ENCODE results near the gene NCAPH2.

NCAPH2 gene

DNA sequence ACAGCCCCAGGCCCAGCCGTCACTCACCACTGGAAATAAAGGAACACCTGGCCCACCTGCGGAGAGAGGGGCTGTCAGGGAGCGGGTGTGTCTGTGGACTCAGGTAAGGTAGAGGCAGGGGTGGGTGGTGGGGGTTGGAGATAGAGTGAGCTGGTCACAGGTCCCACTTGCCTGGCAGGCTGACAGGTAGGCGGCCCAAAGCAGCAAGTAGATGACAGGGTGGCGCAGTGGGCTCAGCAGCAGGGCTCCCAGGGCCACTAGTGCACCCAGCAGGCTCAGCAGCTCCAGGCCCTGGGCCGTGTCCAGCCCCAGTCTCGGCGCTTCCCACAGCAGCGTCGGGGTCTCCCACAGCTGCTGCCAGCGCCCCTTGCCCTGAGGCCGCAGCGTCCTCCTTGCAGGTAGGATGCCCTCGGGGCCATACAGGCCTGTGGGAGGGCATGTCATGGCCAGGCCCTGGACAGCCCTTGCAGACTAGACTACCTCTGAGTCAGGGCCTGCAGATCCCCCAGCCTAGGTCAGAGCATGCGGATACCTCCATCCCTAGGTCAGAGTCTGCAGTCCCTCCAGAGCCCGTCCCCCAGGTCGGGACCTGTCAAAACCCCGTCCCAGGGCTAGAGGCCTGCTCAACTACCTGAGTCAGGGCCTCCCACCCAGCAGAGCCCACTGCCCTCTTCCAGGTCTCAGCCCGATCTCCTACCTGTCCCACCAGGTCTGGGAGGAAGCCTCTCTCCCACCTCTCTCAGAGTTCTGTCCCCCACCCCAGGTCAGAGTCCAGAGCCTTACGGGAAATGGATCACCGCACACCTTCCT lies 1.2 kb upstream of the NCAPH2 start:
- TF ChIP-seq, protein P1, sequence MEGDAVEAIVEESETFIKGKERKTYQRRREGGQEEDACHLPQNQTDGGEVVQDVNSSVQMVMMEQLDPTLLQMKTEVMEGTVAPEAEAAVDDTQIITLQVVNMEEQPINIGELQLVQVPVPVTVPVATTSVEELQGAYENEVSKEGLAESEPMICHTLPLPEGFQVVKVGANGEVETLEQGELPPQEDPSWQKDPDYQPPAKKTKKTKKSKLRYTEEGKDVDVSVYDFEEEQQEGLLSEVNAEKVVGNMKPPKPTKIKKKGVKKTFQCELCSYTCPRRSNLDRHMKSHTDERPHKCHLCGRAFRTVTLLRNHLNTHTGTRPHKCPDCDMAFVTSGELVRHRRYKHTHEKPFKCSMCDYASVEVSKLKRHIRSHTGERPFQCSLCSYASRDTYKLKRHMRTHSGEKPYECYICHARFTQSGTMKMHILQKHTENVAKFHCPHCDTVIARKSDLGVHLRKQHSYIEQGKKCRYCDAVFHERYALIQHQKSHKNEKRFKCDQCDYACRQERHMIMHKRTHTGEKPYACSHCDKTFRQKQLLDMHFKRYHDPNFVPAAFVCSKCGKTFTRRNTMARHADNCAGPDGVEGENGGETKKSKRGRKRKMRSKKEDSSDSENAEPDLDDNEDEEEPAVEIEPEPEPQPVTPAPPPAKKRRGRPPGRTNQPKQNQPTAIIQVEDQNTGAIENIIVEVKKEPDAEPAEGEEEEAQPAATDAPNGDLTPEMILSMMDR (IDR thresholded peaks at IDR 0.05; ENCODE audit: borderline replicate concordance, control extremely low read depth, extremely low read depth, insufficient read depth, missing control alignments): no peak
- DNase-seq (ENCODE audit: low spot score): no peak
- in situ Hi-C loops (cut with MboI; ENCODE audit: low sequenced_read_pairs, unreplicated experiment): no loop called here

DNA sequence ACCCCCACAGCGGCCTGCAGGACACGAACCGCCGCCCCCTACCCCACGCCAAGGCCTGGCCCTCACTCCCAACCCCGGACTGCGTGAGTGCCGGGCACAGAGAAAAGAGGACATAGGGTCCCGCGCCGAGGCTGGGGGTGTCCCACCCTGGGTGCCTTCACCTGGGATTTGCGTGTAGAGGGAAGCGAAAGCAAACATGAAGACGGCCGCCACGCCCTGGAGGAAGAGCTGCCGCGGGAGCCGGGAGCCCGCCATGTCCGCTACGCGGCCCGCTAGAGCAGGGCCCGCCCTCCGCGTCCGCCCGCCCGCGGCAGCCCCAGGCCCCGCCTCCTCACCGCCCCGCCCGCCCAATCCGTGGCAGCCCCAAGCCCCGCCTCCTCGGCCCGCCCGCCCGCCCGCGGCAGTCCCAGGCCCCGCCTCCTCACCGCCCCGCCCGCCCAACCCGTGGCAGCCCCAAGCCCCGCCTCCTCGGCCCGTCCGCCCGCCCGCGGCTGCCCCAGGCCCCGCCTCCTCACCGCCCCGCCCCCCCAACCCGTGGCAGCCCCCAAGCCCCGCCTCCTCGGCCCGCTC lies 518 bp upstream of the NCAPH2 start, which contains the start of gene LMF2:
TSS of gene LMF2 (minus strand) at position 282 of the 570 bp plus-strand sequence. CDS start at position 255, 27 bp downstream.
- TF ChIP-seq, protein P1 (IDR thresholded peaks at IDR 0.05; ENCODE audit: borderline replicate concordance, control extremely low read depth, extremely low read depth, insufficient read depth, missing control alignments): no peak
- in situ Hi-C loops (cut with MboI; ENCODE audit: low sequenced_read_pairs, unreplicated experiment): no loop called here
- DNase-seq (ENCODE audit: low spot score): peak; percentile 98

DNA sequence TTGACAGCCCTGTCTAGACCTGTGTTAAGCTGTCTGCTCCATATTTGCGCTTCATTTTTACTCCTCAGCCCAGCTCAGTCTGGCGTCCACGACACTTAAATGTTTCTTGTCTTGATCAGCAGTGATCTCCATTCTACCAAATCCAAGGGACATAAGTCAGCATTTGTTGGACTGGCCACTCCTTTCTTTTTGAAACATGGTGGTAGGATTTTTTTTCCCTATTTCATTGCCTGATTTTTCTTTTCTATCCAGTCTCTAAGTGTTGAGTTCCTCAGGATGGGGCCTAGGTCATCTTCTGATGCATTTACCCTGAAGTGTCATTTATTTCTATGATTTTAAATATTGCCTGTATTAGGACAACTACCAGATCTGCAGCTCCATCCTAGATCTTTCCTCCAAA lies 873 bp downstream of the NCAPH2 start:
- in situ Hi-C loops (cut with MboI; ENCODE audit: low sequenced_read_pairs, unreplicated experiment): no loop called here
- DNase-seq (ENCODE audit: low spot score): no peak
- TF ChIP-seq, protein P1 (IDR thresholded peaks at IDR 0.05; ENCODE audit: borderline replicate concordance, control extremely low read depth, extremely low read depth, insufficient read depth, missing control alignments): no peak

DNA sequence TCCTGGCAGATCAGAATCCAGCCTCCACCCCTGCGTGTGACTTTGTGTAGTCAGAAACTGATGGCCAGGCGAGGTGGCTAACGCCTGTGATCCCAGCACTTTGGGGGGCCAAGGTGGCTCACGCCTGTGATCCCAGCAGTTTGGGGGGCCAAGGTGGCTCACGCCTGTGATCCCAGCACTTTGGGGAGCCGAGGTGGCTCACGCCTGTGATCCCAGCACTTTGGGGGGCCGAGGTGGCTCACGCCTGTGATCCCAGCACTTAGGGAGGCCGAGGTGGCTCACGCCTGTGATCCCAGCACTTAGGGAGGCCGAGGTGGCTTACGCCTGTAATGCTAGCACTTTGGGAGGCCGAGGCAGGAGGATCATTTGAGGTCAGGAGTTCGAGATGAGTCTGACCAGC lies 5.2 kb downstream of the NCAPH2 start:
- no peak for DNase-seq (ENCODE audit: low spot score)
- in situ Hi-C loops (cut with MboI; ENCODE audit: low sequenced_read_pairs, unreplicated experiment): no loop called here
- TF ChIP-seq, protein P1 (IDR thresholded peaks at IDR 0.05; ENCODE audit: borderline replicate concordance, control extremely low read depth, extremely low read depth, insufficient read depth, missing control alignments): no peak

DNA sequence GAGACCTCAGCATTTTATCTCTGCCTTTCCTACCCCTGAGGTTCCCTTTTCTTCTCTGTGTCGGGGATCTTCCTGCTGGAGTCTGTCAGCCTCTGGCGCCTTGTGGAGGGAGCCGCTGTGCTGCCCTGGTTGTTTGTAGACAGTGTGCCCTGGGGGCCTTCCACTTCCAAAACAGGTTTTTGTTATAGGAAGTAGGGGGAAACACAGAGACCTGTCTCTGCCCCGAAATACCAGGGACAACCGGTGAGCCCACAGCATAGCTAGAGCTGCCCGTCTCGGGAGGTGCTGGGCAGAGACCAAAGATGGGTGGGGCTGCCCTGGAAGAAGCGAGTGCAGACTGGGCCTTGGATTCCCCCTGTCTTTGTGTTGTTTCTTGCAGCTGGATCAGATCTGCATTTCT lies 8.0 kb downstream of the NCAPH2 start:
- no peak for DNase-seq (ENCODE audit: low spot score)
- TF ChIP-seq, protein P1 (IDR thresholded peaks at IDR 0.05; ENCODE audit: borderline replicate concordance, control extremely low read depth, extremely low read depth, insufficient read depth, missing control alignments): no peak
- in situ Hi-C loops (cut with MboI; ENCODE audit: low sequenced_read_pairs, unreplicated experiment): no loop called here

DNA sequence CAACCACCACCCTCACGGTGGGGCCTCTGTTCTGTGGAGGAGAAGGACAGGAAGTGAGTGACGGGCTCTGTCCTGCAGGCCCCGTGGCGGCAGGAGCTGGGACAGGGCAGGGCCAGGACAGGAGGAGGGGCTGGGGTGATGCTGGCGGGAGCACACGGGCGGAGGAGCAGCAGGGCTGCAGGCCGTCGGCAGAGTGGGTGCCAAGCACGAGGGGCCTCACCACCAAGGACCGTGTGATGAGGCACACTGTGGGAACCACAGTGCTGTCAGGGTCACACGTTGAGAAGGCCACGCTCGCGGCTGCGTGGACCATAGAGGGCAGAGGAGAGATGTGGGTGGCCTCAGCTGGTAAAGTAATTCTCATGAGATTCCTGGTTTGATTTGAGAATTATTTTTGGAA lies 8.9 kb downstream of the NCAPH2 start:
- in situ Hi-C loops (cut with MboI; ENCODE audit: low sequenced_read_pairs, unreplicated experiment): no loop called here
- TF ChIP-seq, protein P1 (IDR thresholded peaks at IDR 0.05; ENCODE audit: borderline replicate concordance, control extremely low read depth, extremely low read depth, insufficient read depth, missing control alignments): no peak
- DNase-seq (ENCODE audit: low spot score): no peak
